K562 (cell line): ENCODE data around the gene RPN1.

Experiments used
- CTCF ChIP-seq, 3 experiments: IDR thresholded peaks in 2 of 3; conservative IDR thresholded peaks in 1 of 3; 2 replicates each; pipeline ENCODE4 v1.5.1; 2011 to 2012; ENCODE audit warnings: low read length in 3 of 3, mild to moderate bottlenecking in 3 of 3, control low read depth in 2 of 3, improper control_type of control experiment in 1 of 3, inconsistent platforms in 1 of 3, low read depth in 1 of 3, mixed read lengths in 1 of 3, moderate library complexity in 1 of 3; ENCODE audit not compliant: insufficient read depth in 2 of 3
- FOSL1 ChIP-seq: fragments of 200-800 bp; sonication (Bioruptor generic); conservative IDR thresholded peaks from 2 replicates; pipeline ENCODE4 v1.6.1; 2016; ENCODE audit warnings: missing genetic modification characterization, missing compliant biosample characterization
- MYNN ChIP-seq, 2 experiments: sonication (generic); formaldehyde crosslinking in 1 of 2; IDR thresholded peaks; 2 replicates each; pipeline versions ENCODE4 v1.5.0 to v1.6.1; 2016 to 2020; ENCODE audit warnings: antibody characterized with exemption in 1 of 2, missing genetic modification reagents in 1 of 2
- ZNF717 ChIP-seq: fragments of 250-450 bp; sonication (Bioruptor Pico); IDR thresholded peaks from 2 replicates; pipeline ENCODE4 v1.5.0; 2021

- no peak for TF ChIP-seq FOSL1 (tag)
- no peak for TF ChIP-seq ZNF717 (CRISPR knock-in tag)
- no peak for TF ChIP-seq MYNN (IDR thresholded peaks at IDR 0.05)
- no peak for TF ChIP-seq MYNN (CRISPR knock-in tag; IDR thresholded peaks at IDR 0.05)
- TF ChIP-seq CTCF (IDR thresholded peaks at IDR 0.05 in 2 of 3, conservative IDR thresholded peaks at IDR 0.05 in 1 of 3; ENCODE audit: insufficient read depth in 2 of 3, low read depth in 1 of 3, low read length in 3 of 3) = no peak
These were observed 3.3 kb downstream of the RPN1 start for GRCh38 chr3:128647307-128647706.
